Endodermal cell (in vitro differentiated cells): ENCODE measurements around the gene CAMTA1. TPM values are rescaled to one million over a fixed set of nuclear protein-coding genes. Genes with fewer than 3 reads are reported as not detected.
A peak's percentile ranks its signal among the peaks of the same experiment; 100 is the strongest.

Experiments used
- DNase-seq: peaks from one replicate; pipeline ENCODE4 v3.0.0-alpha.2; 2017
- H3K27ac ChIP-seq: 2 replicates; pipeline ENCODE4 v1.5.1; 2013; ENCODE audit warnings: mild to moderate bottlenecking, low read depth, low read length, moderate library complexity
- H3K27me3 ChIP-seq: 2 replicates; pipeline ENCODE4 v1.6.1; 2013; ENCODE audit warnings: mild to moderate bottlenecking, low read length, moderate library complexity; ENCODE audit not compliant: insufficient read depth, control insufficient read depth, poor library complexity, severe bottlenecking
- H3K36me3 ChIP-seq: 2 replicates; pipeline ENCODE4 v1.7.0; 2013; ENCODE audit warnings: mild to moderate bottlenecking, low read length, moderate library complexity; ENCODE audit not compliant: control insufficient read depth, insufficient read depth
- H3K4me1 ChIP-seq: one replicate; pipeline ENCODE4 v1.7.0; 2013; ENCODE audit warnings: low read length; ENCODE audit not compliant: control insufficient read depth, insufficient read depth
- H3K4me3 ChIP-seq: 2 replicates; pipeline ENCODE4 v1.5.1; 2013; ENCODE audit warnings: mild to moderate bottlenecking, low read length, moderate library complexity
- H3K9ac ChIP-seq: 2 replicates; pipeline ENCODE4 v1.6.1; 2013; ENCODE audit warnings: mild to moderate bottlenecking, low read length, moderate library complexity; ENCODE audit not compliant: poor library complexity, severe bottlenecking; ENCODE audit errors: extremely low read depth
- H3K9me3 ChIP-seq: 2 replicates; pipeline ENCODE4 v1.6.1; 2013; ENCODE audit warnings: mild to moderate bottlenecking, low read length, moderate library complexity; ENCODE audit not compliant: control insufficient read depth
- H3K27ac Mint-ChIP-seq: 2 replicates; pipeline ENCODE4 v1.8.0; 2020; ENCODE audit warnings: mixed read lengths
- H3K27me3 Mint-ChIP-seq: 2 replicates; pipeline ENCODE4 v1.8.0; 2021; ENCODE audit warnings: mild to moderate bottlenecking, mixed read lengths; ENCODE audit not compliant: insufficient read depth
- H3K36me3 Mint-ChIP-seq: 2 replicates; pipeline ENCODE4 v1.8.0; 2020; ENCODE audit warnings: low read depth, mixed read lengths
- H3K4me1 Mint-ChIP-seq: 2 replicates; pipeline ENCODE4 v1.8.0; 2020; ENCODE audit warnings: mixed read lengths
- H3K4me3 Mint-ChIP-seq: 2 replicates; pipeline ENCODE4 v1.8.0; 2020; ENCODE audit warnings: mild to moderate bottlenecking, moderate library complexity, mixed read lengths
- H3K9me3 Mint-ChIP-seq: 2 replicates; pipeline ENCODE4 v1.8.0; 2020; ENCODE audit warnings: mild to moderate bottlenecking, mixed read lengths
- CTCF ChIP-seq: fragments of 200-600 bp; sonication (generic); conservative IDR thresholded peaks from 2 replicates; pipeline ENCODE4 v1.5.0; 2021; ENCODE audit warnings: antibody characterized with exemption, mild to moderate bottlenecking
- WGBS, 2 experiments: methylation state at CpG; one replicate each; pipeline versions ENCODE4 v1.1.5 to v1.1.7; 2013; ENCODE audit warnings: missing lambda C conversion rate in 2 of 2, mixed read lengths in 1 of 2; ENCODE audit not compliant: insufficient coverage in 1 of 2, insufficient read length in 1 of 2; 5-methylcytosine and 5-hydroxymethylcytosine counted together
- total RNA-seq, 2 donors: library from RNA; stranded (reverse); fragmentation: NEBNext Ultra II Directional in 1 of 2; extraction: Animal tissue kit (Norgen Biotek cat#: 25700) in 1 of 2; gene quantifications; 2 replicates in 1 of 2; 3 replicates in 1 of 2; pipeline ENCODE4 v1.2.1, GENCODE V29; 2021

The CAMTA1 gene
- total RNA-seq, 2 donors from 2014 or later, result 123 to 137 TPM

DNA sequence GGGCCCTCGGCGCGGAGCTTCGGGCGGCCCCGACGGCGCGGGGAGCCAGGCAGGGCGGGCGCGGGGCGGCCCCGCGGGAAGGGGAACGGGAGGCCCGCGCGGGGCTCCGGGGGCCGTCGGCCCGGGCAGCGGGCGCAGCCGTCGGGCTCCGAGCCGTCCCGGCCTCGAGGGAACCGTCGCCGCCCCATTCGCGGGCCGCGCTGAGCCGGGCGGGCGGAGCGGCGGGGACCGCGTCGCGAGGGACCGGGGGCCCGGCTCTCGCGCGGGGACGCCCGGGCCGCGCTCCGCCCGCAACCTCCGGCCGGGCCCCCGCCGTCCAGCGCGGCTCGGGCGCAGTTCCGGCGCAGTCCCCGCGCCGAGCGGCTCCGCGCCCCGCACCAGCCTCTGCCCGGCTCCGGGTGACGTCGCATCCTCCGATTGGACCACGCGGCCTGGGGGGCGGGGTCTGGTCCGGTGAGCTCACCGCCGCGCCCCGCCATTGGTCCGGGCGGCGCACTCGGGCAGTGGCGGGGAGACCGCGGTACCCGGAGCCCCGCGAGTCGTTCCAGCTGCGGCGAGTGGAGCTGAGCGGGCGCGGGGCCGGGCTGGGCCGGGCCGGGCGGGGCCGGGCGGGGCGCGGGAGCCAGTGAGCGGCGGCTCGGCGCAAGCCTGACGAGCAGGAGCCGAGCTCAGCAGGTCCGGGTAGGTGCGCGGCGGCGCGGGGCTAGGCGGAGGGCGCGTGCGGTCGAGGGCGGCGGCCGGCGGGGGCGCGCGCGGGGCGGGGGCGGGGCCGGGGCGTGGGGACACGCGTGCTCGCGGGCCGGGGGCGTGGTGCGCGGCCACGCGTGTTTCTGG, 919.2 kb downstream of the CAMTA1 start:
- Histone ChIP-seq H3K27ac (no peak overlapping the region), H3K36me3 (no peaks in the 10 kb centered on the region), H3K27me3 (peaks cover 14% of the 10 kb centered on the region), H3K4me1 (peaks cover 7% of the 10 kb centered on the region), H3K9ac (no peak overlapping the region), H3K4me3 (no peak overlapping the region), H3K9me3 (peaks cover 5% of the 10 kb centered on the region)
- Mint-ChIP-seq H3K36me3 (peaks cover 20% of the 10 kb centered on the region), H3K27me3 (peaks cover 31% of the 10 kb centered on the region), H3K9me3 (peaks cover 7% of the 10 kb centered on the region), H3K27ac (no peak overlapping the region), H3K4me3 (peak overlapping the region; percentile 63), H3K4me1 (peaks cover 14% of the 10 kb centered on the region)
- no peak for TF ChIP-seq CTCF
- WGBS, 2 experiments, result 0 to 1% methylated on average over 17 to 151 of the region's 151 CpGs
- peak; percentile 98 for DNase-seq

DNA sequence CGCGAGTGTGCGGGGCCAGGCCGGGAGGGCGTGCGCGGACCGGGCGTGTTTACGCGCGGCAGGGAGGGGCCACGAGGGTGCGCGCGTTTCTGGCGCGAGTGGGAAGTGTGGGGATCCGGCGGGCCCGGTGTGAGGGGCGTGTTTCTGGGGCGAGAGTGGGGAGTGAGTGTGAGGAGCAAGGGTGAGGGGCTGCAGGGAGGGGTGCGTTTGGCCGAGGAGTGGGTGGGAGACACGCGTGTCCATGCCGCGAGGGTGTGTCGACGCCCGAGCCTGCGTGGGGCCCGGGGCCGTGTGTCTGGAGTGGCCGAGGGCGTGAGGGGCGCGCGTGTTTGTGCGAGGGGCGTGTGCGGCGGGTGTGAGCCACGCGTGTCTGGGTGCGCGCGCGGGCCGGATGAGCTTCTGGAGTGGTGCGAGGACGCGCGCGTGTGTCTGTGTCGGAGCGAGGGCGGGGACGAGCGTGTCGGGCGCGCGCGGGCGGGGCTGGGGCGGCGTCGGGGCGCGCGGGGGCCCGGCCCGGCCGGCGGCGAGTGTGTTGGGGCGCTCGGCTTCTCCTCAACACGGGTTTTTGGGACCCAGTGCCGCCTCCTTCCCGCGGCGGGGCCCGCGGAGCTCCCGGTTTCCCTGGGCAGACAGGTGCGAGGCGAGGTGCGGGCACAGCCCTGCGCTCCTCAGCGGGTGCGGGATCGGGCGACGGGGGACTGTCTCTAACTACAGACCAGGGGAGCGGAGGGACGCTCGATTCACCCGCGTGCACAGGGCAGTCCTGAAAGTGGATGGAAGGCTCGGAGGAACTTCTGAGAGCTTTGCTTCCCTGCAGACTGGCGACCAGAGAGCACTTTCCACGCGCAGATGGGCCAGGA, 920.0 kb downstream of the CAMTA1 start:
- H3K4me3 Mint-ChIP-seq, result peak overlapping the region; percentile 63
- DNase-seq, result peak; percentile 82
- H3K36me3 Mint-ChIP-seq, result peaks cover 12% of the 10 kb centered on the region
- H3K4me3 ChIP-seq, result peak overlapping the region; percentile 40
- no peak for TF ChIP-seq CTCF
- H3K4me1 Mint-ChIP-seq, result peaks cover 14% of the 10 kb centered on the region
- H3K9me3 Mint-ChIP-seq, result peaks cover 2% of the 10 kb centered on the region
- no peak overlapping the region for H3K27ac ChIP-seq
- 17 to 20% methylated on average over 51 to 106 of the region's 106 CpGs for WGBS, 2 experiments
- H3K27me3 ChIP-seq, result peaks cover 14% of the 10 kb centered on the region
- peaks cover under 1% of the 10 kb centered on the region for H3K9me3 ChIP-seq
- peaks cover 31% of the 10 kb centered on the region for H3K27me3 Mint-ChIP-seq
- peaks cover 7% of the 10 kb centered on the region for H3K4me1 ChIP-seq
- H3K9ac ChIP-seq, result no peak overlapping the region
- peaks cover 7% of the 10 kb centered on the region for H3K36me3 ChIP-seq
- H3K27ac Mint-ChIP-seq, result no peak overlapping the region

DNA sequence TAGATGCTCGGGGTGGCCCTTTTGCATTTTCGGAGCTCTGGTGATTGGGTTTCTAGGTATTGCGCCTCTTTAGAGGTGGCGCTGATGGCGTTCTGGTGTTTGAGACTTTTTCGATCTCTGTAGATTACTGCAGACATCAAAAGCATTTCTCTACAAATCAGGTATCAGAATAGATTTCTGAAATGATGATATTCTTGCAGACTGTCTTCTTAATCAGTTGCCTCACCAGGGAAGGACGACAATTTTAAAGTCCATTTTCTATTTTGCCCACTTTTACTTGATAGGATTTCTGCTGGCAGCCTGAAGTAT, 920.6 kb downstream of the CAMTA1 start:
- DNase-seq, result no peak
- Mint-ChIP-seq H3K36me3 (peaks cover 7% of the 10 kb centered on the region), H3K4me3 (peak overlapping the region; percentile 63), H3K27me3 (peaks cover 29% of the 10 kb centered on the region), H3K4me1 (peaks cover 14% of the 10 kb centered on the region), H3K27ac (no peak overlapping the region), H3K9me3 (no peaks in the 10 kb centered on the region)
- no peak overlapping the region for H3K9ac ChIP-seq
- TF ChIP-seq CTCF, result no peak
- no peaks in the 10 kb centered on the region for H3K9me3 ChIP-seq
- H3K27me3 ChIP-seq, result peaks cover 14% of the 10 kb centered on the region
- WGBS, 2 experiments, result 67 to 72% methylated on average over 3 to 7 of the region's 7 CpGs
- H3K4me3 ChIP-seq, result peak overlapping the region; percentile 40
- H3K36me3 ChIP-seq, result peaks cover 7% of the 10 kb centered on the region
- peaks cover 7% of the 10 kb centered on the region for H3K4me1 ChIP-seq
- peak overlapping the region; percentile 8 for H3K27ac ChIP-seq
